H1 (cell line): ENCODE results near the gene METTL5. TPM values are rescaled to one million over a fixed set of nuclear protein-coding genes. Genes with fewer than 3 reads are reported as not detected.

Experiments used
- BCL11A ChIP-seq, 2 experiments: IDR thresholded peaks; one replicate each; pipeline ENCODE4 v1.6.1; 2011; ENCODE audit warnings: low read depth in 2 of 2, low read length in 2 of 2, mild to moderate bottlenecking in 2 of 2
- CREB1 ChIP-seq: IDR thresholded peaks from 2 replicates; pipeline ENCODE4 v1.6.1; 2012; ENCODE audit warnings: inconsistent platforms
- FOSL1 ChIP-seq: IDR thresholded peaks from 2 replicates; pipeline ENCODE4 v1.6.1; 2011; ENCODE audit warnings: mild to moderate bottlenecking, low read depth, low read length, moderate library complexity; ENCODE audit not compliant: insufficient read depth
- HDAC2 ChIP-seq, 2 experiments: fragments of 300-600 bp in 1 of 2; sonication (generic) in 1 of 2; IDR thresholded peaks; 2 replicates each; pipeline ENCODE4 v1.6.1; 2011 to 2012; ENCODE audit warnings: low read depth in 2 of 2, low read length in 2 of 2, mild to moderate bottlenecking in 2 of 2, moderate library complexity in 2 of 2, borderline replicate concordance in 1 of 2, inconsistent platforms in 1 of 2
- RBBP5 ChIP-seq: IDR thresholded peaks from 2 replicates; pipeline ENCODE4 v1.7.1; 2012; ENCODE audit warnings: low read depth, mild to moderate bottlenecking, inconsistent platforms, low read length, moderate library complexity, borderline replicate concordance
- polyA plus RNA-seq, 7 experiments: library from polyadenylated mRNA; depleted of rRNA in 3 of 7; stranded (reverse) in 5 of 7; unstranded in 2 of 7; fragments of >200 nt in 5 of 7; fragments of 200-250 nt in 2 of 7; gene quantifications; 1 replicate in 5 of 7; 2 replicates in 1 of 7; 4 replicates in 1 of 7; pipeline versions ENCODE4 v1.2.1 to v1.2.3, GENCODE V29; 2011 to 2013; ENCODE audit warnings: missing spikeins in 2 of 7, mixed read lengths in 2 of 7
- total RNA-seq: library from RNA; stranded (reverse); fragmentation: NEBNext Ultra II Directional; extraction: Animal tissue kit (Norgen Biotek cat#: 25700); gene quantifications from 2 replicates; pipeline ENCODE4 v1.2.1, GENCODE V29; 2021

The METTL5 gene
- total and polyA plus RNA-seq, 2 of the 8 experiments (the other 6 are each of a cell fraction or from before 2014, with no cell fraction given): 34.5 to 74.1 TPM

- TF ChIP-seq RBBP5 (peak; percentile 93), FOSL1 (no peak), BCL11A (IDR thresholded peaks at IDR 0.05; ENCODE audit: low read depth in 2 of 2, low read length in 2 of 2) (no peak), HDAC2 (IDR thresholded peaks at IDR 0.05; ENCODE audit: borderline replicate concordance in 1 of 2, low read depth in 2 of 2, low read length in 2 of 2) (peak in 1 of 2 experiments; percentile 47; a peak in 1 of 4 replicates), CREB1 (peak; percentile 55; the same call in 1 of the 2 replicates)
Measured at GRCh38 chr2:169824373-169825333, at the start of gene METTL5 (continued).
